DMS53 treated with DMSO at 0.1 percent for 48 hours (cell line): Measurements from ENCODE around the gene TRAPPC10.

ENCODE experiments used
- DNase-seq: peaks from one replicate; lab custom pipeline; 2025; ENCODE audit not compliant: unreplicated experiment; lab: John Stamatoyannopoulos, UW

The TRAPPC10 gene, protein sequence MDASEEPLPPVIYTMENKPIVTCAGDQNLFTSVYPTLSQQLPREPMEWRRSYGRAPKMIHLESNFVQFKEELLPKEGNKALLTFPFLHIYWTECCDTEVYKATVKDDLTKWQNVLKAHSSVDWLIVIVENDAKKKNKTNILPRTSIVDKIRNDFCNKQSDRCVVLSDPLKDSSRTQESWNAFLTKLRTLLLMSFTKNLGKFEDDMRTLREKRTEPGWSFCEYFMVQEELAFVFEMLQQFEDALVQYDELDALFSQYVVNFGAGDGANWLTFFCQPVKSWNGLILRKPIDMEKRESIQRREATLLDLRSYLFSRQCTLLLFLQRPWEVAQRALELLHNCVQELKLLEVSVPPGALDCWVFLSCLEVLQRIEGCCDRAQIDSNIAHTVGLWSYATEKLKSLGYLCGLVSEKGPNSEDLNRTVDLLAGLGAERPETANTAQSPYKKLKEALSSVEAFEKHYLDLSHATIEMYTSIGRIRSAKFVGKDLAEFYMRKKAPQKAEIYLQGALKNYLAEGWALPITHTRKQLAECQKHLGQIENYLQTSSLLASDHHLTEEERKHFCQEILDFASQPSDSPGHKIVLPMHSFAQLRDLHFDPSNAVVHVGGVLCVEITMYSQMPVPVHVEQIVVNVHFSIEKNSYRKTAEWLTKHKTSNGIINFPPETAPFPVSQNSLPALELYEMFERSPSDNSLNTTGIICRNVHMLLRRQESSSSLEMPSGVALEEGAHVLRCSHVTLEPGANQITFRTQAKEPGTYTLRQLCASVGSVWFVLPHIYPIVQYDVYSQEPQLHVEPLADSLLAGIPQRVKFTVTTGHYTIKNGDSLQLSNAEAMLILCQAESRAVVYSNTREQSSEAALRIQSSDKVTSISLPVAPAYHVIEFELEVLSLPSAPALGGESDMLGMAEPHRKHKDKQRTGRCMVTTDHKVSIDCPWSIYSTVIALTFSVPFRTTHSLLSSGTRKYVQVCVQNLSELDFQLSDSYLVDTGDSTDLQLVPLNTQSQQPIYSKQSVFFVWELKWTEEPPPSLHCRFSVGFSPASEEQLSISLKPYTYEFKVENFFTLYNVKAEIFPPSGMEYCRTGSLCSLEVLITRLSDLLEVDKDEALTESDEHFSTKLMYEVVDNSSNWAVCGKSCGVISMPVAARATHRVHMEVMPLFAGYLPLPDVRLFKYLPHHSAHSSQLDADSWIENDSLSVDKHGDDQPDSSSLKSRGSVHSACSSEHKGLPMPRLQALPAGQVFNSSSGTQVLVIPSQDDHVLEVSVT

DNA sequence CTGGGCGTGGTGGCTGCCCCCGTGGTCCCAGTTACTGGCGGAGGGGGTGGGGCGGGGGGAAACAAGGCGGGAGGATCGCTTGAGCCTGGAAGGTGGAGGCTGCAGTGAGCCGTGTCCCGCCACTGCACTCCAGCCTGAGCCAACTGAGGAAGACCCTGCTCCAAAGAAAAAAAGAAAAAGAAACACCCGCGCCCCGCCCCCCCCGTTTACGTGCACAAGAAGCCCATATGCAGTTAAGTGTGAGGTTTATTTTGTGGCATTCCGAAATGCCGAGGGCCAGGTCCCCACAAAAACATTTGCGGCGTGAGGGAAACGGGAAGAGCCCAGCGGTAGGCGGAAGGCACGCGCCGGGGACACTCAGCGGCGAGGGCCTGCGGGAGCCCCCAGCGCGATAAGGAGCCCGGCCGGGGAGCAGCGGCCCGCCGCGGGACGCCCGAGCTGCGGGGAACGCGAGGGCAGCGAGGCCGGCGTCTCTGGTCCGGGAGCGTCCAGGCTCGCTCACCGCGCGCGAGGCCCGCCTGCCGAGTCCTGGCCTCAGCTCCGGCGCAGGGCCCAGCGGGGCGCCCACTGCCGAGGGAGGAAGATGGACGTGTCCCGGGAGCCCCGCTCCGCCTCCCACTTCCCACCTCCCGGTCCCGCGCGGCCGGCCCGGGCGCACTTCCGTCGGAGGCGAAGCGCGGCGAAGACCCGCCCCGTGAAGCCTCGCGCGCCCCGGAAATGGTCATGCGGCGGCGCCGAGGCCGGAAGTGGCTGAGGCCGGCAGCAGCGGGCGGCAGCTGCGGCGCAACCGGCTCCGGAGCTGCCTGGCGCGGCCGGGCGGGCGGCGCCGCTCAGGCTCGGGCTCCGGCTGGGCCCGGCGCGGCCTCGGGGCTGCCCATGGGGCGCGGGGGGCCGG, at the start of gene TRAPPC10:
TSS of gene TRAPPC10 (plus strand) at position 731 of the 895 bp plus-strand sequence. CDS start 185 bp downstream, outside the sequence.
- peak; percentile 47 for DNase-seq

DNA sequence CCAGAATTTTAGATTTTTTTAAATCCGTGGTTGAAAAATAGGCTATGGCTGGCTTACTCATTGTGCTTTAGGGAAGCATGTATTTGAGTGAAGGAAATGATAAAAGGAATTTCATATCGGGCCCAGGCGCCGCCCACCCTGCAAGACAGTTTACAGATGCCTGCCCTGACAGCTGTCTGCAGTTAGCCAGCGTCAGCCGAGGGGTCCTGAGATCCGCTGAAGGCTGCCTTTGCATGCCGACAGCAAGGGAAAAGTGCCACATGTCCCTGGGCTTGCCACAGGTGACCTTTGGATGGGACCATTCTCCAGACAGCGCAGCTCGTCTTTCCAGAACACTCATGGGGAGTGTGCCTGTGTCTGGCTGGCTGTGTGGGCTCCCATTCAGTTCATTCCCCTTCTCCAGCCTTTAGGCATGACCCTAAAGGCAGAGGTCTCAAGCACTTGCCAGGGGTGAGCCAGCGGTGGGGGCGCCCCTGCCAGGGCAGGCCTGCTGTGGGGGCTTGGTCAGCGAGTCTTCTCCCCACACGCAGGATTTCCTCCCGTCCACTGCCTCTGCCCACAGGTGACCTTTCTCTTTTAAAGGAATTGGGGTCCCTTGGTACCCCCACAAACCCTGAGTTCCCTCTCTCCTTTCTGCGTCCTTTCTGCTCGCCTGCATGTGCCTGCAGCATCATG, 46.1 kb upstream of the TRAPPC10 start:
- DNase-seq: no peak

DNA sequence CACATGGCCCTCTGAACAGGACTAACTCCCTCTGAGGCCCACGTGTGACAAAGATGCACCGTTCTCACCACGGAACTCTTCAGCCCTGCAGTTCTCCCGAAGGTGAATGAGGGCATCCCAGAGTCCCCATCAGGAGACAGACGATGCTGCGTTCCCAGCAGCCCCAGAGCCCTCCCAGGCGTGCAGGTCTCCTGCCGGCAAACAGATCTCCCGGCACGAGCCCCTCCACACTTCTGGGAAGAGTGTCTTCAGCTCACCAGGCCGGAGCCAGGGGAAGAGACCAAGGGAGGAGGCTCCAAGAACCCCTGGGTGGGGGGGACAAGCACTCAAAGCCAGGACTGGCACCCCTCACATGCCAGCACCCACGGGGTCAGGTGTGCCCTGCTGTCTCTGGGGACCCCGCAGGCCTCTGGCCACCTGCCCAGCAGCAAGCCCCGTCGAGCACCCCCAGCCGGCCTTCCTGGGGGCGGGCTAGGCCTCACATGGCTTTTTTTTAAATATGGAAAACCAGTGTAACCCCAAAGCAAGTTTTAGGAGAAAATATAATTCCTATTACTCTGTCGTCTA, 45.1 kb upstream of the TRAPPC10 start:
- no peak for DNase-seq

DNA sequence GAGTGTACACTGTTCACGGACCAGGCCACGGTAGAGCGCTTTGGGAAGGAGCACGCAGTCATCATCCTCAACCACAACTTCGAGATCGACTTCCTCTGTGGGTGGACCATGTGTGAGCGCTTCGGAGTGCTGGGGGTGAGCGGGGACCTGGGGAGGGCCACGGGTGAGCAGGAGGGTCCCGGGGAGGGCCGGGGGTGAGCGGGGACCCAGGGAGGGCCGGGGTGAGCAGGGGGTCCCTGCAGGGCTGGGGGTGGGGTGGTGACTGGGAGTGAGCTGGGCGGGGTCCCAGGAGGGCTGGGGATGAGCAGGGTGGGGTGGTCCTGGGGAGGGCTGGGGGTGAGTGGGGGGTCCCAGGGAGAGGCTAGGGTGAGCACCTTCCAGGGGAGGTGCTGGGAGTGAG, 44.1 kb upstream of the TRAPPC10 start:
- no peak for DNase-seq

DNA sequence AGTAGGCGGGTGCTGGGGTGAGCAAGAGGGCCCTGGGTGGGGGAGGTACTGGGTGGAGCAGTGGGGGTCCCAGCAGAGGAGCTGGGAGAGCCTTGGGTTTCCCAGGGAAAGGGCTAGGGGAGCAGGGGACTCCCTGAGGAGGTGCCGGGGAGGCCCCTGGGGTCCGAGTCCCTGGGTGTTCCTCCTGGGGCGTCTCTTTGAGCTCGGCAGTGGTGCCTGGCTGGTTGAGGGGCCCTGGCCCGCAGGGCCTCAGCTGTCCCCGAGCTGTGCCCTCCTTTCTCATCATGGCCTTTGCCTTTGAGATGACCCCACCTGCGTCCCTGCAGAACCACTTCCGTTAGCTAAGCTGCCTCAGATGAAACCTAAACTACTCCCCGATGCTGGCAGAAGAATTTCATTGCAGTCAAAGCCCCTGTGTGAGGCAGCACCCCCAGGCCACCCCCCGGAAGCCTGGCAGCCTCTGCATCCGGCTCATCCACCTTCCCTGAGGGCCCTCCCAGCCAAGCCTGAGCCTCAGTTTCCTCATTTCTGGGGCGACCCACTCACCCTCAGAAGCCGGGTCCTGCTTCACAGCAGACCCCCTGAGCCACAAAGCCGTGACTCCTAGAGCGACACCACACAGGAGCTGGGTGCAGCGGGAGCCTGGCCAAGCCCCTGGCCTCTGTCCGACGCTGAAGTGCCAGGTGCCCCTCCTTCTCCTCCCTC, 43.5 kb upstream of the TRAPPC10 start:
- no peak for DNase-seq

DNA sequence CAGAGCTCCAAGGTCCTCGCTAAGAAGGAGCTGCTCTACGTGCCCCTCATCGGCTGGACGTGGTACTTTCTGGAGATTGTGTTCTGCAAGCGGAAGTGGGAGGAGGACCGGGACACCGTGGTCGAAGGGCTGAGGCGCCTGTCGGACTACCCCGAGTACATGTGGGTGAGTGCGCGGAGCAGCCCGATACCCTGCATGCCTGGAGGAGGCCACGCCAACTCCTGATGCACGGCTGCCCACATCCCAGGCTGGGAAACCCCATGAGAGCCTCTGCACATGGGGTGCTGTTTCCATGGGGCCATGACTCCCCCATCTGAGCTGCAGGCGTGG, 43.0 kb upstream of the TRAPPC10 start:
- no peak for DNase-seq

DNA sequence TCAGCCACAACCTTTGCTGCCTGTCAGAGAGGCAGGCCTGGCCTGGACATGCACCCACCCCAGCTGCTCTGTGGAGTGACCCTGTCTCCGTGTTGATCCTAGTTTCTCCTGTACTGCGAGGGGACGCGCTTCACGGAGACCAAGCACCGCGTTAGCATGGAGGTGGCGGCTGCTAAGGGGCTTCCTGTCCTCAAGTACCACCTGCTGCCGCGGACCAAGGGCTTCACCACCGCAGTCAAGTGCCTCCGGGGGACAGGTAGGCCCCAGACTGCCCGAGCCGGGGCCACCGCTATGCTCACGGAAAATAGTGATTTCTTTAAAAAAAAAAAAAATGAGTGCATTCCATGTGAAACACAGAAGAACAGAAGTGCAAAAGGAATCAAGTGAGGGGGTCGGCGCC, 41.6 kb upstream of the TRAPPC10 start:
- no peak for DNase-seq

DNA sequence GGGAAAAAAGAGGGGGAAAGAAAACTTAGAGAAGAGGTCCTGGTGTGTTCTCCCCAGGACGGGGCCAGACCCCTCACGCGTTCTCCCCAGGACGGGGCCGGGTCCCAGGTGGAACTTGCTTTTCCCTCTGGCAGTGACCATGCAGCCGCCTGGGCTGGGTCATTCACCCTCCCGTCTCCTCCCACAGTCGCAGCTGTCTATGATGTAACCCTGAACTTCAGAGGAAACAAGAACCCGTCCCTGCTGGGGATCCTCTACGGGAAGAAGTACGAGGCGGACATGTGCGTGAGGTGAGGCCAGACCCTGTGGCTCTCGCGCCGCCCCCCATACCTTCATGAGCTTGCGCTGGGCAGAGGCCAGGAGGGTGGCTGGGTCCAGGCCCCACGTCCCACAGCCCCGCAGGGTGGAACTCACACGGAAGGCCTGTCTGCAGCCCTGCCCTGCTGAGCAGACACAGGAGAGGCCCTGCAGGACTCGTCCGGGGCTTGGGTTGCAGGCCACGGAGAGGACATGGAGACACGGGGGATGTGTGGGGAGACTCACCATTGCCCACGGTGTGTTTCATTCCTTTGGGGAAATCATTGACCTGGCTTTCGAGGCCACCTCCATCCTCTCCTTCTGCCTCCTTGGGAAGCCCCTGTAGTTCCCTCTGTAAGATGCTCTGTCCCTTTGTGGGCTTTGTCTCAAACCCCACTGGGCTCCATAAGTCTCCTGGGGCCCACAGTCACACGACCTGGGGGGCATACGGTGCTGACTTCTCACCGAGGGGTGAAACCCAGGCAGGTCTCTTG, 40.7 kb upstream of the TRAPPC10 start:
- DNase-seq: no peak

DNA sequence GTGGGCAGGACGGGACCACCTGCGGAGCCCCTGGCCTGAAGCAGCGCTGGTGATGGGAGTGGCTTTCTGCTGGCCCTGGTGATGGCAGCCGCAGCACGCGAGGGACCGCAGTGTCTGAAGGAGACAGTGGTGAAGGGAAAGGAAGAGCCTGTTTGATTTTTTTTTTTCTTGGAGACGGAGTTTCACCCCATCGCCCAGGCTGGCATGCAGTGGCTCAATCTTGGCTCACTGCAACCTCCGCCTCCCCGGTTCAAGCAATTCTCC, 40.2 kb upstream of the TRAPPC10 start:
- no peak for DNase-seq

DNA sequence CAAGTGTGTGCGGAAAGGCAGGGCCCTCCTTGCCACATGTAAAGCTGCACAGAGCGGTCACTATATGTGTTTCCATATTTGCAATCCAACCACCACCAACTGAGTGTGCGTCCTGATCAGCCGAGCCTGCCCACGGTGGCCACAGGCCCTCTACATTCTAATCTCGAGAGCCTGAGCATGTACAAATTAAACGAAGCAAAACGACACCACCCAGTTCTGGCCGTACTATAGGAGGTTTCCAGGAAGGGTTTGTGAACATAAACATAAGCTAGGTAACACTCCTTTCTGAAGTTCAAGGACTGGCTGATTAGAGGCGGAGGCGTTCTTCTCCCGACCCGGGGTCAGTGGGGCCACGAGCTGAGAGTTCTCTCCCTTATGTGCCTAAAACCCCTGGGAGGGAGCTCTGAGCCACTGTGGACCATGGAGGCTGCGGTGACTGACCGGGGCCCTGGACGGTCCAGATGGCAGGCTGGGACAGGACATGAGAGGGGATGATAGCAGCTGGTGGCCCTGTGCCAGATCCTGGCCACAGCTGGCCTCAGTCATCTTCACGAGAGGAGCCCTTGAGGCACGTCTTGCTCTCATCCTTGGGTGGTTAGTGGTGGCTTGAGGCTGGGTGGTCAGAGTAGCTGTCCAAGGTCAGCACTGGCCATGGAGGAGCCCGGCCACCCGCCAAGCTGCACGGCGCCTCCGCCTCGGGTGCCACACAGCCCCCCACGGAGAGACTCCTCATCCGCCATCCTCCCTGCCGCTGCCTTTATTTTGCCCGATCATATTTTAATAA, 39.1 kb upstream of the TRAPPC10 start:
- no peak for DNase-seq

DNA sequence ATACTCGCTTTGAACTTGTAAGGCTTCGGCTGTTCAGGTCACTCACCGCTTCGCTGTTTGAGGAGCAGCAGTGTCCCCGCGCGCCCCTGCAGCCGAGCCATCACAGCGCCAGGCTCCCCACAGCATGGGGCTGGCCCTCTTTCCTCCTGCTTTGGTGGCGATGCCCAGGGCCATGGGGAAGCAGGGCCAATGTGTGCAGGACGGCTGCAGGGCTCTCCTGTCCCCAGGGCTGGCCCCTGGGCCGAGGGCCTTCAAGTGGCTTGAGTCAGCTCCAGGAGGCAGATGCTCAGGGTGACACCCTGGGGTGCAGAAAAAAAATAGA, 38.5 kb upstream of the TRAPPC10 start:
- DNase-seq: no peak

DNA sequence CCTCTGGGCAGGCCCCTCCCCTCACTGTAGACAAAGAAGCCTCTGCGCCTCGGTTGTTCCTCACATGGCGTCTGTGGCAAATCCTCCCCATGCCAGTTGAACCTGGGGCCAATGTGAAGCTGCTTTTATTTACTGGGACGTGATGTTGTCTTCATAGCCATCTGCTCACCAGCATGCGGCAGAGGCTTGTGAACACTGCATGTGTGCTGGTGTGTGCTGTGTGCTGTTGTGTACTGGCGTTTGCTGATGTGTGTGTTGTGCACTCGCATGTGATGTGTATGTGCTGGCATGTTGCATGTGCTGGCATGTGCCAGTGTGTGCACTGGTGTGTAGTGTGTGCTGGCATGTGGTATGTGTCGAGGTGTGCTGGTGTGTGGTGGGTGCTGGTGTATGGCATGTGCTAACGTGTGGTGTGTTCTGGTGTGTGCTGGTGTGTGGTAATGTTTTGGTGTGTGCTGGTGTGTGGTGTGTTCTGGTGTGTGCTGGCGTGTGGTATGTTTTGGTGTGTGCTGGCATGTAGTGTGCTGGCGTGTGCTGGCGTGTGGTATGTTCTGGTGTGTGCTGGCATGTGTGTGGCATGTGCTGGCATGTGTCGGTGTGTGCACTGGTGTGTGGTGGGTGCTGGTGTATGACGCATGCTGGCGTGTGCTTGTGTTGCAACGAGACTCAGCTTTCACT, 37.2 kb upstream of the TRAPPC10 start:
- DNase-seq: no peak

DNA sequence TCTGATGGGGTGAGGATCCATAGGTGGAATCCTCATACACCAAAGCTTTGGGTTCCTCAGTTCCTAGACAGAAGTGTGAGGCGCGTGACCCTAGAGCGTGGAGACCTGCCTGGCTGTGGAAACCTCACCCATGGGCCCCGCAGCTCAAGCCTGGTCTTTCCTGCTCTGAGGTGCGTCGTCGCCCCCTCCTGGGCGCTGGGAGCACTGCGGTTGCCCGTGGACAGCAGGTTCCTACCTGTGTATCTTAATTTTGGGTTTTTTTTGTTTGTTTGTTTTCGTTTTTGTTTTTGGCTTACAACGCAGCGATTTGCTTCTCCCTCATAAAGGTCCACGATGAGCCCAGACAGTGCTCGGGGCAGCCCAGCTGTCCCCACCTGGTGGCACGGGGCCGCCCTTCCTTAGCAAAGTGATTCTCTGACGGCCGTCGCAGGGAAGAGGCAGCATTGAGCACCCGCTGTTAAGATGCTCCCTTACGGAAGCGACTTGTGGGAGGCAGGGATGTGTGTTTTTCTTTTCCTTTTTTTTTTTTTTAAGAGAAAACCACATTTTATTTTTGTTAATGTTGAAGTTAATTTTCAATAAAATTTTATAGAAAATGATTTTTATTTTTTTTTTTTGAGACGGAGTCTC, 36.5 kb upstream of the TRAPPC10 start:
- DNase-seq: no peak

DNA sequence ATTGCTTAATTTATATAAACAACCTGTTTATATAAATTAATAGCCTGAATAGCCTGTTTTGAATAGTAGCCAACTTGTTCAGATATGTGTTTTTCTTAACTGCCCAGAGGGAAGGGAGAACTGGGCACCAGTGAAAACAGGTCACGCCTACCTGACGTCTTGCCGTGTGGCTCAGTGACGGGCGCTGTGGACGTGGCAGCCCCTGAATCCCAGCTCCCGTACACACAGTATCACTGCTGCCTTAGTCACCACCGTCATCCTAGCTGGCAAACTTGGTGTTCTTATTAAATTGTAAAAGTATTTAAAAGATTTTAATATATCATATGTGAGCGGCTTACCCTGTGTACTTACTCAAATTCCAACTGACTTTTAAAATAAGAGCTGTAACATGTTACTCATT, 35.4 kb upstream of the TRAPPC10 start:
- no peak for DNase-seq

DNA sequence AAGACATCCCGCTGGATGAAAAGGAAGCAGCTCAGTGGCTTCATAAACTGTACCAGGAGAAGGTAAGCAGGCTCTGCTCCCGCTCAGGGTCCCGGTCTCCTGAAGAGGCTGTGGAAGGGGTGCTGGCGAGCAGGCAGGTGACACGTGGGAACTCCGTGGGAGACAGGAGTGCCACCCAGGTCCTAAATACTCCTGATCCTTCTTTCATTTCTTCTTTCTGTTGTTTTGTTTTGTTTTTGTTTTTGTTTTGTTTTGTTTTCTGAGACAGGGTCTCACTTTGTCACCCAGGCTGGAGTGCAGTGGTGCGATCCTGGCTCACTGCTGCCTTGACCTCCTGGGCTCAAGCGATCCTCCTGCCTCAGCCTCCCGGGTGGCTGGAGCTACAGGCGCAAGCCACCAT, 34.0 kb upstream of the TRAPPC10 start:
- DNase-seq: no peak

DNA sequence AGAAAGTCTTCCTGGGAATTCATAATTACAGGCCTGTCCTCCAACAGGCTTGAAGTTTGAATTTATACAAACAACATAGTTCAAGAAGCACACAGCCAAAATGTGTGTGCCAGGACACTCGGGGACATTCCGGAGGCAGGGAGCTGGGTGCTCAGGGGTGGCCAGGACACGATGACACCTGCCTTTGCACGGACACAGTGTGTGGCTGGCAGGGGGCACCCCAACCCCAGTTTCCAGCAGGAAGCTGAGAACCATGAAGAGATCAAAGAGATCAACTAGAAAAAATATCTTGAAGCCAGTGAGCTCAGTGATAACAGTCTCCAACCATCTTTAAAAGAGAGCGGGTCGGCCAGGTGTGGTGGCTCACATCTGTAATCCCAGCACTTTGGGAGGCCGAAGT, 32.5 kb upstream of the TRAPPC10 start:
- DNase-seq: no peak
